Esophagus muscularis mucosa (tissue), 3 donors: Measurements from ENCODE around the gene NPHP4.

ENCODE experiments used
- CTCF ChIP-seq, 3 experiments: fragments of 200-600 bp in 2 of 3; fragments of 450-650 bp in 1 of 3; sonication (generic) in 2 of 3; IDR thresholded peaks; one replicate each; pipeline ENCODE4 v1.5.1; 2017 to 2019; ENCODE audit warnings: antibody characterized with exemption in 3 of 3, mild to moderate bottlenecking in 2 of 3, moderate library complexity in 1 of 3
- POLR2AphosphoS5 ChIP-seq, 2 donors: sonication (generic); formaldehyde crosslinking; IDR thresholded peaks; one replicate each; pipeline ENCODE4 v1.6.1; 2017; ENCODE audit warnings: antibody characterized with exemption in 2 of 2

- TF ChIP-seq CTCF (IDR thresholded peaks at IDR 0.05): no peak
- no peak for TF ChIP-seq POLR2AphosphoS5 (IDR thresholded peaks at IDR 0.05)
These were observed 37.3 kb downstream of the NPHP4 start for GRCh38 chr1:5954964-5955363.
